Measurements from ENCODE around the gene CAND2.

The CAND2 gene

DNA sequence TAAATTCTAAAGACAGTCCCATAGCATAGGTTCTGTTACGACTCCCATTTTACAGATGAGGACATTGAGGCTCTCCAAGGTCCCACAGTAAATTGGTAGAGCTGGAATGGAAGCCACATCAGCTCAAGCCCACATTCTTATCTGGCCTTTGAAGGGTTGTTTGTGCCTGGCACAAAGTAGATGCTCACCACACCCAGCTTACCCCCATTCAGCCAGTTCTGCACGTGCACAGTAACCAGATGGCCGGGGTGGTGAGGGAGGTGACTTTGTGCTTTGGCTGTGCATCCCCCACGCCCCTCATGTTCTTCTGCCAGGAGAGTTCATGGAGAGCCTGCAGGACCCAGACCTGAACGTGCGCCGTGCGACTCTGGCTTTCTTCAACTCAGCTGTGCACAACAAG, 28.7 kb downstream of the CAND2 start:
- H3K4me3 ChIP-seq (ENCODE audit: low read depth, low read length) = no peak overlapping the region
- DNase-seq (ENCODE audit: low read depth) = no peak
- TF ChIP-seq, protein P1, sequence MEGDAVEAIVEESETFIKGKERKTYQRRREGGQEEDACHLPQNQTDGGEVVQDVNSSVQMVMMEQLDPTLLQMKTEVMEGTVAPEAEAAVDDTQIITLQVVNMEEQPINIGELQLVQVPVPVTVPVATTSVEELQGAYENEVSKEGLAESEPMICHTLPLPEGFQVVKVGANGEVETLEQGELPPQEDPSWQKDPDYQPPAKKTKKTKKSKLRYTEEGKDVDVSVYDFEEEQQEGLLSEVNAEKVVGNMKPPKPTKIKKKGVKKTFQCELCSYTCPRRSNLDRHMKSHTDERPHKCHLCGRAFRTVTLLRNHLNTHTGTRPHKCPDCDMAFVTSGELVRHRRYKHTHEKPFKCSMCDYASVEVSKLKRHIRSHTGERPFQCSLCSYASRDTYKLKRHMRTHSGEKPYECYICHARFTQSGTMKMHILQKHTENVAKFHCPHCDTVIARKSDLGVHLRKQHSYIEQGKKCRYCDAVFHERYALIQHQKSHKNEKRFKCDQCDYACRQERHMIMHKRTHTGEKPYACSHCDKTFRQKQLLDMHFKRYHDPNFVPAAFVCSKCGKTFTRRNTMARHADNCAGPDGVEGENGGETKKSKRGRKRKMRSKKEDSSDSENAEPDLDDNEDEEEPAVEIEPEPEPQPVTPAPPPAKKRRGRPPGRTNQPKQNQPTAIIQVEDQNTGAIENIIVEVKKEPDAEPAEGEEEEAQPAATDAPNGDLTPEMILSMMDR (IDR thresholded peaks at IDR 0.05; ENCODE audit: insufficient read depth, low read depth, low read length, missing control alignments) = no peak

DNA sequence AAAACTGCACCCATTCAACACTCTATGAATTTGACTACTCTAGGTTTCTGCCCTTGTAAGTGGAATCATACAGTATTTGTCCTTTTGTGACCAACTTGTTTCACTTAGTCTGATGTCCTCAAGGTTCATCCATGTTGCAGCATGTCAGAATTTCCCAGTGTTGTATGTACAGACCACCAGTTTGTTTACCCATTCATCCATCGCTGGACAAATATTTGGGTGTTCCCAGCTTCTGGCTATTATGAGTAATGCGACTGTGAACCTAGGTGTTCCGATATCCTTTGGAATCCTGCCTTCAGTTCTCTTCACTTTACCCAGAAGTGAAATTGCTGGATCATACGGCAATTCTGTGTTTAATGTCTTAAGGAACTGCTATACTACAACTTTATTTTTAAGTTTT, 32.3 kb downstream of the CAND2 start:
- H3K4me3 ChIP-seq (ENCODE audit: low read depth, low read length) = no peak overlapping the region
- TF ChIP-seq, protein P1 (IDR thresholded peaks at IDR 0.05; ENCODE audit: insufficient read depth, low read depth, low read length, missing control alignments) = no peak
- no peak for DNase-seq (ENCODE audit: low read depth)

DNA sequence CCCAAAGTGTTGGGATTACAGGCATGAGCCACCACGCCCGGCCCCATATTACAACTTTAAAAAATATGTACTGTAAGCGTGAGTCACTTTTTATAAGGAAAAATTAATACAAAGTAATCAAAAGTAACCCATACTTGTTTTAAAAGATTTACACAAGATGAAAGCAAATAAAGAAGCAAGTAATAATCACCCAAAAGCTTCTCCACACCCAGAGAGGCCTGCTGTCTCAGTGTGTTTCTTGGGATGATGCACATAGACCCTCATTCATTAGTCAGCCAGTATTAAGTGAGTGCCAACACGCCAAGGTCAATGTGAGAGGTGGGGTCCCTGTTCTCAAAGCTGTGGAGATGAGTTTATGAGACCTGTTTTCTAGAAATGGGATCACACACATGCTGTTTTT, 32.9 kb downstream of the CAND2 start:
- TF ChIP-seq, protein P1 (IDR thresholded peaks at IDR 0.05; ENCODE audit: insufficient read depth, low read depth, low read length, missing control alignments) = no peak
- DNase-seq (ENCODE audit: low read depth) = no peak
- no peak overlapping the region for H3K4me3 ChIP-seq (ENCODE audit: low read depth, low read length)

DNA sequence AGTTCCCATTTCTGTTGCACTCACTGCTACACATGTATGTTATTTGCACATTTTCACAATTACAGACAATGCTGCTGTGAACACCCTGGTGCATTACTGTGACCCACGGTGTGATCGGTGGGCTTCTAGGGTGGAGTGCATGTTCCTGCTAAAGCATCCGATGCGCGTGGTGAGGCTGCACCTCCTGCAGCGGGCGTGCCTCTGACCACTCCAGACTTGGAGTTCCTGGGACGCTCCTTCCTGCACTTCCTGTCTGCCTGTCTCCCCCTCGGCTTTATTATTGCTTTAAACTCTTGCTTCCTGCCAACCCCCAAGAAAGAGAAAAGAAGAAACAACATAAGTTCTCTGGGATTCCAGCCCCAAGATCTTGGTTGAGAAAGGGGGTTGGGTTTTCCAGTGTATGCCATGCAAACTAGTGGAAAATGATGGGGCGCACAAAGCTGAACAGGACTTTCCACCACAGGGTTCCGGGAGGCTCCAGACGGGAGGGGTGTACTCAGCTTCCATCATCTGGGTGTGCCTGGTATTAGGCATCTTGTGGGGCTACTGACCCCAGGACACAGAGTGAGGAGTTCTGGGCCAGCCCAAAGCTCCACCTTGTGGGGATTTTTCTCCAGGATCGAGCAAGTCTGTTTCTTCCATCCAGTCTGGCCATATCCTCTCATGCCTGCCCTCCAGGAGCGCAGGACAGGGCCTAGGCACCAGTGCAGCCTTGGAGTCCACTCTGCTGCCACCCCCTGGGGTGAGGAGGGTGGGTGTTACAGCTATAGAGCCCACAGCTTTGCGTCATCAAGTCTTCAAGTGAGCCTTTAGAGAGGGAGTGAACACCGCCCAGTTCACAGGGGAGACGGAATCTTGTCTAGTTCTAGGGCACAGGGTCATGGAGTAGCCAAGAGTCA, 33.7 kb downstream of the CAND2 start:
- H3K4me3 ChIP-seq (ENCODE audit: low read depth, low read length) = no peak overlapping the region
- TF ChIP-seq, protein P1 (IDR thresholded peaks at IDR 0.05; ENCODE audit: insufficient read depth, low read depth, low read length, missing control alignments) = no peak
- no peak for DNase-seq (ENCODE audit: low read depth)

DNA sequence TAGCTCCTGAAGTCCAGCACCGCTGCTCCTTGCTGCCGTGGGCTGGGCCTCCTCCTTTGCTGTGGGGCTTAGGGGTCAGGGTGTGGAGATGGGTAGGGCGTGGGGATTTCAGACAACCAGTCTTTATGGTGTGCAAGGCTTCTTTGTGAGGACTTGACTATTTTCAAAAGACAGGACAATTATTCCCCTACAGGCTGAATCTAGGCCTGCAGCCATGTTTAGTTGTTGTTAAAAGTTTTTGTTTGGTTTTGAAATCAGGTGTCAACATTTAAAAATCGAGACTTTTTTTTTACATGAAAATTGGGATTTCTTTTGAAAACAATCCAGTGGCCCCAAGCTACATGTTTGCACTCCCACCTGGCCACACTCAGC, 34.3 kb downstream of the CAND2 start:
- no peak for DNase-seq (ENCODE audit: low read depth)
- no peak overlapping the region for H3K4me3 ChIP-seq (ENCODE audit: low read depth, low read length)
- TF ChIP-seq, protein P1 (IDR thresholded peaks at IDR 0.05; ENCODE audit: insufficient read depth, low read depth, low read length, missing control alignments) = peak; percentile 12

DNA sequence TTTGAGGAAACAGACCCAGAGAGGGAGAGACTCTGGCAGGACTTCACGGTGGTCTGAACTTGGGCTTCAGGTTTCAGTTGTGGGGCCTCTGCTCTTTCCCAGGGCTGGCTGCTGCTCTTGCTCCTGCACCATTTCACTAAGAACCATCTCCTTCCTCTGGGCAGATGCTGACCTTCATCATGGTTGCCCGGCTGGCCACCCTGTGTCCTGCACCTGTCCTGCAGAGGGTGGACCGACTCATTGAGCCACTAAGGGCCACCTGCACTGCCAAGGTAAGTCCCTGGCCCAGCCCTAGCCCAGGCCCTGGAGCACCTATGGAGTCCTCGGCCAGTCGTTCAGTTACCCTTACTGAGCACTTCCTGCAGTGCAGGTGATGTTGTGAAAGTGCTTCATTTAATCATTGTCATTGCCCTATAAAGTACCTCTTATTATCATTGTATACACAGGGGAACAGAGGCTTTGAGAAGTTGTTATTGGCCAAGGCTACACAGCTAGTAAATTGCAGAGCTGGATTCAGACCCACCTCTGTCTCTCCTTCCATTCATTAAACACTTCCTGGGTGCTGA, 34.9 kb downstream of the CAND2 start:
- H3K4me3 ChIP-seq (ENCODE audit: low read depth, low read length) = no peak overlapping the region
- no peak for DNase-seq (ENCODE audit: low read depth)
- TF ChIP-seq, protein P1 (IDR thresholded peaks at IDR 0.05; ENCODE audit: insufficient read depth, low read depth, low read length, missing control alignments) = no peak
